DND-41 (cell line): ENCODE data around the gene NCOA5.
"Not testable (repeated sequence)": the region's sequence is repeated elsewhere in the genome, so short reads cannot be mapped to it uniquely, and the experiment has no call there.

Source experiments
- ATAC-seq: fragments of 200-7000 bp; cut with Tn5 transposase; 3 replicates; pipeline ENCODE4 v1.9.1; 2021; ENCODE audit warnings: low read depth; ENCODE audit not compliant: insufficient read depth
- DNase-seq: peaks from one replicate; pipeline ENCODE4 v3.0.0-alpha.2; 2020
- H2AFZ ChIP-seq: 2 replicates; pipeline ENCODE4 v1.6.0; 2012; ENCODE audit warnings: low read depth, low read length
- H3K27ac ChIP-seq: 2 replicates; pipeline ENCODE4 v1.5.1; 2012; ENCODE audit warnings: low read length, inconsistent platforms
- H3K27me3 ChIP-seq: fragments of 200-600 bp; sonication (generic); 2 replicates; pipeline ENCODE4 v1.6.0; 2012; ENCODE audit warnings: low read length, mild to moderate bottlenecking, inconsistent platforms; ENCODE audit not compliant: insufficient read depth, poor library complexity
- H3K36me3 ChIP-seq: 2 replicates; pipeline ENCODE4 v1.5.1; 2012; ENCODE audit warnings: low read length, inconsistent platforms; ENCODE audit not compliant: insufficient read depth
- H3K4me1 ChIP-seq: 2 replicates; pipeline ENCODE4 v1.5.1; 2012; ENCODE audit warnings: mild to moderate bottlenecking, low read length; ENCODE audit not compliant: insufficient read depth
- H3K4me2 ChIP-seq: 2 replicates; pipeline ENCODE4 v1.6.0; 2012; ENCODE audit warnings: mild to moderate bottlenecking, moderate library complexity, low read length, inconsistent platforms; ENCODE audit not compliant: insufficient read depth
- H3K4me3 ChIP-seq, 2 experiments: fragments of 200-600 bp in 1 of 2; shearing (Covaris generic) in 1 of 2; 2 replicates each; pipeline ENCODE4 v1.5.1; 2012 to 2016; ENCODE audit warnings: inconsistent platforms in 2 of 2, low read length in 2 of 2, mild to moderate bottlenecking in 2 of 2, low read depth in 1 of 2, moderate library complexity in 1 of 2
- H3K79me2 ChIP-seq: 2 replicates; pipeline ENCODE4 v1.6.0; 2012; ENCODE audit warnings: low read length, inconsistent platforms; ENCODE audit not compliant: insufficient read depth
- H3K9ac ChIP-seq: 2 replicates; pipeline ENCODE4 v1.6.0; 2012; ENCODE audit warnings: low read depth, mild to moderate bottlenecking, inconsistent platforms, low read length, moderate library complexity
- H3K9me3 ChIP-seq: 2 replicates; pipeline ENCODE4 v1.5.1; 2012; ENCODE audit warnings: low read length, moderate library complexity, mild to moderate bottlenecking, inconsistent platforms; ENCODE audit not compliant: insufficient read depth, severe bottlenecking
- H4K20me1 ChIP-seq: 2 replicates; pipeline ENCODE4 v1.6.0; 2012; ENCODE audit warnings: low read length; ENCODE audit not compliant: insufficient read depth
- EZH2 ChIP-seq: IDR thresholded peaks from 3 replicates; pipeline ENCODE4 v1.6.1; 2012; ENCODE audit warnings: borderline replicate concordance, low read depth, mild to moderate bottlenecking, moderate library complexity, low read length, inconsistent platforms; ENCODE audit not compliant: severe bottlenecking
- TF ChIP-seq, protein P1 (sequence below): IDR thresholded peaks from 2 replicates; pipeline ENCODE4 v1.5.1; 2012; ENCODE audit warnings: borderline replicate concordance, low read length, moderate library complexity, mild to moderate bottlenecking; ENCODE audit not compliant: poor library complexity, severe bottlenecking; ENCODE audit errors: extremely low read depth

Gene NCOA5

DNA sequence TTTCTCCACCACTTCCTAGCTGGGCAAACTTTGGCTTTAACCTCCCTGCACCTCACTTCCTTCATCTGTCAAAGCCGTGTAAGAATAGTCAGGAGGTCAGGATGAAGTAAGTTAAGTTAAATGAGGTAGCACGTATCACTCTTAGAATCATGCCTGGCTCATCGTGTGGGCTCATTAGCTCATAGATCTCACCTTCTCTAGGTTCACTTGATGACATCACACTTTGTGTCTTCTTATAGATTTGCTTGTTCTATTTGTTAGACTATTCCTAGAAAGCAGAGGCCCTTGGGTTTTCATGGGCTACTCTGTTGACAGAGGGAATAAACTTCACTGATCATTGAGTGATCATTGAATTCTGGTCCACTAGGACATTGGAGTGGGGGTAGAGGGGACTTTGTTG lies 12.2 kb upstream of the NCOA5 start:
- Histone ChIP-seq H3K4me3 (no peak overlapping the region), H3K9ac (no peak overlapping the region), H3K27me3 (peaks cover 5% of the 10 kb centered on the region), H3K36me3 (no peaks in the 10 kb centered on the region), H3K9me3 (no peaks in the 10 kb centered on the region), H4K20me1 (no peaks in the 10 kb centered on the region), H3K27ac (no peak overlapping the region), H3K79me2 (no peaks in the 10 kb centered on the region), H2AFZ (no peak overlapping the region), H3K4me2 (no peak overlapping the region), H3K4me1 (no peaks in the 10 kb centered on the region)
- DNase-seq = no peak
- TF ChIP-seq EZH2 = no peak
- TF ChIP-seq, protein P1, sequence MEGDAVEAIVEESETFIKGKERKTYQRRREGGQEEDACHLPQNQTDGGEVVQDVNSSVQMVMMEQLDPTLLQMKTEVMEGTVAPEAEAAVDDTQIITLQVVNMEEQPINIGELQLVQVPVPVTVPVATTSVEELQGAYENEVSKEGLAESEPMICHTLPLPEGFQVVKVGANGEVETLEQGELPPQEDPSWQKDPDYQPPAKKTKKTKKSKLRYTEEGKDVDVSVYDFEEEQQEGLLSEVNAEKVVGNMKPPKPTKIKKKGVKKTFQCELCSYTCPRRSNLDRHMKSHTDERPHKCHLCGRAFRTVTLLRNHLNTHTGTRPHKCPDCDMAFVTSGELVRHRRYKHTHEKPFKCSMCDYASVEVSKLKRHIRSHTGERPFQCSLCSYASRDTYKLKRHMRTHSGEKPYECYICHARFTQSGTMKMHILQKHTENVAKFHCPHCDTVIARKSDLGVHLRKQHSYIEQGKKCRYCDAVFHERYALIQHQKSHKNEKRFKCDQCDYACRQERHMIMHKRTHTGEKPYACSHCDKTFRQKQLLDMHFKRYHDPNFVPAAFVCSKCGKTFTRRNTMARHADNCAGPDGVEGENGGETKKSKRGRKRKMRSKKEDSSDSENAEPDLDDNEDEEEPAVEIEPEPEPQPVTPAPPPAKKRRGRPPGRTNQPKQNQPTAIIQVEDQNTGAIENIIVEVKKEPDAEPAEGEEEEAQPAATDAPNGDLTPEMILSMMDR = no peak
- no peak for ATAC-seq

DNA sequence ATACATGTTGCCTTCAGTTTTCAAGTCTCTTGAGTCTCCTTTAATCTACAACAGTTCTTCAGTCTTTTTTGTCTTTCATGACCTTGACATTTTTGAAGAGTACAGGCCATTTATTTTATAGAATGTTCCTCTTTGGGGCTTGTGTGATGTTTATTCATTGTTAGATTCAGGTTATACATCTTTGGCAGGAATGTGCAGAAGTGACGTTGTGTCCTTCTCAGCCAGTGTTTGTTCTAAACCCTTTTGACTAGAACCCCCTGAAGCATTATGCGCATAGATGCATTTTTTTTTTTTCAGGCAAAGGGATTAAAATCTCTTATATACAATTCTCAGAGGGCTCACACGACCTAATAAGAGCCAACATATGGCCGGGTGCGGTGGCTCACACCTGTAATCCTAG lies 11.2 kb upstream of the NCOA5 start:
- H3K4me1 ChIP-seq = no peaks in the 10 kb centered on the region
- DNase-seq (no peak), ATAC-seq (no peak)
- H3K4me3 ChIP-seq = no peak overlapping the region
- H2AFZ ChIP-seq = no peak overlapping the region
- no peaks in the 10 kb centered on the region for H3K36me3 ChIP-seq
- H4K20me1 ChIP-seq = no peaks in the 10 kb centered on the region
- H3K9ac ChIP-seq = no peak overlapping the region
- TF ChIP-seq, protein P1 = no peak
- no peak for TF ChIP-seq EZH2
- H3K79me2 ChIP-seq = no peaks in the 10 kb centered on the region
- H3K4me2 ChIP-seq = no peak overlapping the region
- peaks cover 5% of the 10 kb centered on the region for H3K27me3 ChIP-seq
- H3K27ac ChIP-seq = no peak overlapping the region
- H3K9me3 ChIP-seq = no peaks in the 10 kb centered on the region

DNA sequence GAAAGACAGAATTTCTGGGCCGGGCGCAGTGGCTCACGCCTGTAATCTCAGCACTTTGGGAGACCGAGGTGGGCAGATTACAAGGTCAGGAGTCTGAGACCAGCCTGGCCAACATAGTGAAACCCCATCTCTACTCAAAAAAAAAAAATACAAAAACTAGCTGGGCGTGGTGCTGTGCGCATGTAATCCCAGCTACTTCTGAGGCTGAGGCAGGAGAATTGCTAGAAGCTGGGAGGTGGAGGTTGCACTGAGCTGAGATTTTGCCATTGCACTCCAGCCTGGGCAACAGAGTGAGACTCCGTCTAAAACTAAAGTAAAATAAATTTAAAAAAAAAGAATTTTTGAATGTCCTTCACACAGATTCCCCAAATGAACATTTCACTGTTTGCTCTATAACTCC lies 10.7 kb upstream of the NCOA5 start:
- H3K36me3 ChIP-seq, H3K9me3 ChIP-seq, DNase-seq, H3K27me3 ChIP-seq, H3K4me3 ChIP-seq, H3K79me2 ChIP-seq, H4K20me1 ChIP-seq, ATAC-seq, H3K4me1 ChIP-seq, H2AFZ ChIP-seq, H3K27ac ChIP-seq, H3K4me2 ChIP-seq, H3K9ac ChIP-seq: not testable (repeated sequence)

DNA sequence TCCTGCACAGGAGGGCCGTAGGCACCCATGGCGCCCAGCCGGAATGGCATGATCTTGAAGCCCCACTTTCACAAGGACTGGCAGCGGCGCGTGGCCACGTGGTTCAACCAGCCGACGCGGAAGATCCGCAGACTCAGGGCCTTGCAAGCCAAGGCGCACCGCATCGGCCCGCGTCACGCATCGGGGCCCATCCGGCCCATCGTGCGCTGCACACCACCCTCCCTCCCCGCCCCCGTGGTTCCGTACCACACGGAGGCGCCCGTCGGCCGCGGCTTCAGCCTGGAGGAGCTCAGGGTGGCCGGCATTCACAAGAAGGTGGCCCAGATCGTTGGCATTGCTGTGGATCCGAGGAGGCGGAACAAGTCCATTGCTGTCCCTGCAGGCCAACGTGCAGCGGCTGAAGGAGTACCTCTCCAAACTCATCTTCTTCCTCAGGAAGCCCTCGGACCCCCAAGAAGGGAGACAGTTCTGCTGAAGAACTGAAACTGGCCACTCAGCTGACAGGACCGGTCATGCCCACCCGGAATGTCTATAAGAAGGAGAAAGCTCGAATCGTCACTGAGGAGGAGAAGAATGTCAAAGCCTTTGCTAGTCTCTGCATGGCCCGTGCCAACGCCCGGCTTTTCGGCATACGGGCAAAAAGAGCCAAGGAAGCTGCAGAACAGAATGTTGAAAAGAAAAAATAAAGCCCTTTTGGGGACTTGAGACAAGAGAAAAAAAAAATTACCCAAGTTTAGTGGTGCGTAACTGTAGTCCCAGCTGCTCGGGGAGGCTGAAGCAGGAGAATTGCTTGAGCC lies 9.9 kb upstream of the NCOA5 start:
- DNase-seq = no peak
- Histone ChIP-seq H3K79me2 (no peaks in the 10 kb centered on the region), H3K9me3 (no peaks in the 10 kb centered on the region), H3K4me2 (no peak overlapping the region), H2AFZ (no peak overlapping the region), H3K4me3 (no peak overlapping the region), H3K27ac (no peak overlapping the region), H3K36me3 (no peaks in the 10 kb centered on the region), H3K9ac (no peak overlapping the region), H3K4me1 (no peaks in the 10 kb centered on the region), H3K27me3 (peaks cover 5% of the 10 kb centered on the region), H4K20me1 (no peaks in the 10 kb centered on the region)
- TF ChIP-seq, protein P1 = no peak
- TF ChIP-seq EZH2 = no peak
- no peak for ATAC-seq
